ACC112 (cell line): ENCODE data around the gene TBC1D19.

ENCODE experiments used
- H2AFZ ChIP-seq: fragments of 200-600 bp; sonication (generic); one replicate; pipeline ENCODE4 v1.6.0; 2017; ENCODE audit warnings: antibody characterized with exemption, low read length; ENCODE audit not compliant: unreplicated experiment
- H3K27ac ChIP-seq: fragments of 200-600 bp; sonication (generic); 2 replicates; pipeline ENCODE4 v1.5.1; 2014; ENCODE audit warnings: low read depth, mild to moderate bottlenecking, antibody characterized with exemption, low read length, moderate library complexity
- H3K27me3 ChIP-seq: fragments of 200-600 bp; sonication (generic); 2 replicates; pipeline ENCODE4 v1.6.1; 2014; ENCODE audit warnings: mild to moderate bottlenecking, antibody characterized with exemption, low read length, moderate library complexity, mixed read lengths; ENCODE audit not compliant: insufficient read depth
- H3K36me3 ChIP-seq: fragments of 200-600 bp; sonication (generic); 2 replicates; pipeline ENCODE4 v1.6.1; 2016; ENCODE audit warnings: mild to moderate bottlenecking, antibody characterized with exemption, low read length, moderate library complexity, mixed read lengths; ENCODE audit not compliant: insufficient read depth
- H3K4me1 ChIP-seq: fragments of 200-600 bp; sonication (generic); one replicate; pipeline ENCODE4 v1.6.1; 2016; ENCODE audit warnings: low read length, mixed read lengths; ENCODE audit not compliant: insufficient read depth, unreplicated experiment, control insufficient read depth
- H3K4me3 ChIP-seq: fragments of 200-600 bp; sonication (generic); 2 replicates; pipeline ENCODE4 v1.5.1; 2014; ENCODE audit warnings: mild to moderate bottlenecking, low read depth, low read length
- H3K79me2 ChIP-seq: fragments of 200-600 bp; sonication (generic); one replicate; pipeline ENCODE4 v1.6.0; 2016; ENCODE audit warnings: low read length; ENCODE audit not compliant: control insufficient read depth, unreplicated experiment, insufficient read depth

TBC1D19 gene

DNA sequence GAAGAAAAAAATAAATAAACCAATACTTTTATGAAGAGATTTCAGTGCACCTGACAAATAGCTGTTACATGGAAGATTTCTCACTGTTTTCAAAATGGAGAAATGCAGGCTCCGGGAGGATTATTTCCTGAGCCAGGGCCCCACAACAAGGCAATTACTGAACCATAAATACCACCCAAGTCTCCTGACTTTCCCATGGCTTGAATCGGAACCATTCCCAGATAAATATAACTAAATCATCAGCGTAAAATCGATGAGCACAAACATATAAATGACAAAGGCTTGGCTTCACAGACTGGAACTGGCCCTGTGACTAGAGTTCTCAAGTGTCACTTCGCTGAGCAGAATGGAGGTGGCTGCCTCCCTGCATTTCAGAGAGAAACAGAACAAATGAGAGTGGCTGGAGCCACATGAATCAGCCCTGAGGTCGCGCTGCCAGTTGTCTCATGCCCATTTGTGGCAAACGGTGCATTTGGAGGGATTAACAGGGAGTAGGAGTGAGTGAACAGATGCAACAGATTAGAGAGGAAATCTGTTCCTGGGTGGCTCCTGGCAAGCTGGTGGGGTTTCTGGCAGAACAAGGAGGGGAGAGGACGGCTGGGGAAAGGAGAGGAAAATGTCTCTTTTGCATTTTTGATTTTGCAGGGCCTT is 219.5 kb downstream of the TBC1D19 start:
- Histone ChIP-seq H2AFZ (no peak overlapping the region), H3K4me1 (peaks cover 11% of the 10 kb centered on the region), H3K4me3 (no peak overlapping the region), H3K36me3 (no peaks in the 10 kb centered on the region), H3K27me3 (no peaks in the 10 kb centered on the region), H3K79me2 (no peaks in the 10 kb centered on the region), H3K27ac (no peak overlapping the region)

DNA sequence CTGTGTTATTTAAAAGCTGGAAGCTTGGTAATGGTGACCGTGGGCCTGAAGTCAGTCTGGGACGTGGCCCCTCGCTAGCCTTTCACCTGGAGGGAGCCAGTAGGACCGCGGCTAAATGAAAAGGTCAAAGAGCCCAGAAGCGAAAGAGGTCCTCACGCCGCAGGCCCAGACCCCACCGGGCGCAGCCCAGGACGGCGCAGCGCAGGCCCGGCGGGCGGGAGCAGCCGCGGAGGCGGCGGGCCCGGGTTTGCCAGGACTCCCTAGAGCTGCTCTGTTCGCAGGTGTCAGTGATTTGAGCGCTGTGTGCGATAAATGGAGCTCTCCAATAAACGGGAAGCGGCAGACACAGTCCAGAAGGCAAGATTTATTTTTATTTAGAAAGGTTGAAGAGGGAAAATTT is 220.6 kb downstream of the TBC1D19 start:
- H3K27me3 ChIP-seq: no peaks in the 10 kb centered on the region
- H2AFZ ChIP-seq: no peak overlapping the region
- no peak overlapping the region for H3K27ac ChIP-seq
- H3K4me1 ChIP-seq: peaks cover 11% of the 10 kb centered on the region
- H3K79me2 ChIP-seq: no peaks in the 10 kb centered on the region
- no peak overlapping the region for H3K4me3 ChIP-seq
- no peaks in the 10 kb centered on the region for H3K36me3 ChIP-seq

DNA sequence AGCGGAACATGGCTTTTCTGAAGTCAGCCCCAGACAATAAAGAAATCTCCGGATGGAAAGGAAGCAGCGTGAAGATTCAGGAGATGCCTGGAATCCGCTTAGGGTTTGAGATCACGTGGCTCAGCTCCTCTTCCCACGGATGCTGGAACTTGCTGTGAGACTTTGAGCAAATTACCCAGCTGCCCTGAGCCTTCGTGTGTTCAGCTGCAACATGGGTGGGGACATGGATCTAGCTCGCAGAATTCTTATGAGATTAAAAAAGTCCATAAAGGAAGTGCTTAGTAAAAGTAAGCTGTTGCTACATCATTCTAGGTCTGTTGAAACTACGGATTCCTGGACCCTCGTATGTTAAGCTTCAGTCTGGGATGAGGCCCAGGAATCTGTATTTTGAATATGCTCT is 221.0 kb downstream of the TBC1D19 start:
- Histone ChIP-seq H2AFZ (no peak overlapping the region), H3K27me3 (no peaks in the 10 kb centered on the region), H3K4me1 (peaks cover 11% of the 10 kb centered on the region), H3K36me3 (no peaks in the 10 kb centered on the region), H3K4me3 (no peak overlapping the region), H3K27ac (no peak overlapping the region), H3K79me2 (no peaks in the 10 kb centered on the region)
